Astrocyte of the spinal cord (primary cell): Measurements from ENCODE around the gene AGPAT1.

Experiments used
- DNase-seq: peaks from one replicate; pipeline ENCODE4 v3.0.0; 2011; ENCODE audit warnings: low read depth, low spot score
- H3K4me3 ChIP-seq: 2 replicates; pipeline ENCODE4 v1.5.1; 2011; ENCODE audit warnings: low read depth, mild to moderate bottlenecking, low read length, moderate library complexity
- in situ Hi-C: cut with HindIII; loops from 2 replicates; pipeline ENCODE4 v1.10.0; 2017; ENCODE audit warnings: low sequenced_read_pairs
- TF ChIP-seq, protein P1 (sequence below): IDR thresholded peaks from 2 replicates; pipeline ENCODE4 v1.5.1; 2012; ENCODE audit warnings: low read depth, mild to moderate bottlenecking, low read length, inconsistent platforms

AGPAT1 gene

GRCh38 chr6:32156891-32157290 lies 19.0 kb downstream of the AGPAT1 start:
- no peak overlapping the region for H3K4me3 ChIP-seq
- no peak for DNase-seq
- in situ Hi-C loops: no loop called here
- TF ChIP-seq, protein P1, sequence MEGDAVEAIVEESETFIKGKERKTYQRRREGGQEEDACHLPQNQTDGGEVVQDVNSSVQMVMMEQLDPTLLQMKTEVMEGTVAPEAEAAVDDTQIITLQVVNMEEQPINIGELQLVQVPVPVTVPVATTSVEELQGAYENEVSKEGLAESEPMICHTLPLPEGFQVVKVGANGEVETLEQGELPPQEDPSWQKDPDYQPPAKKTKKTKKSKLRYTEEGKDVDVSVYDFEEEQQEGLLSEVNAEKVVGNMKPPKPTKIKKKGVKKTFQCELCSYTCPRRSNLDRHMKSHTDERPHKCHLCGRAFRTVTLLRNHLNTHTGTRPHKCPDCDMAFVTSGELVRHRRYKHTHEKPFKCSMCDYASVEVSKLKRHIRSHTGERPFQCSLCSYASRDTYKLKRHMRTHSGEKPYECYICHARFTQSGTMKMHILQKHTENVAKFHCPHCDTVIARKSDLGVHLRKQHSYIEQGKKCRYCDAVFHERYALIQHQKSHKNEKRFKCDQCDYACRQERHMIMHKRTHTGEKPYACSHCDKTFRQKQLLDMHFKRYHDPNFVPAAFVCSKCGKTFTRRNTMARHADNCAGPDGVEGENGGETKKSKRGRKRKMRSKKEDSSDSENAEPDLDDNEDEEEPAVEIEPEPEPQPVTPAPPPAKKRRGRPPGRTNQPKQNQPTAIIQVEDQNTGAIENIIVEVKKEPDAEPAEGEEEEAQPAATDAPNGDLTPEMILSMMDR: no peak

DNA sequence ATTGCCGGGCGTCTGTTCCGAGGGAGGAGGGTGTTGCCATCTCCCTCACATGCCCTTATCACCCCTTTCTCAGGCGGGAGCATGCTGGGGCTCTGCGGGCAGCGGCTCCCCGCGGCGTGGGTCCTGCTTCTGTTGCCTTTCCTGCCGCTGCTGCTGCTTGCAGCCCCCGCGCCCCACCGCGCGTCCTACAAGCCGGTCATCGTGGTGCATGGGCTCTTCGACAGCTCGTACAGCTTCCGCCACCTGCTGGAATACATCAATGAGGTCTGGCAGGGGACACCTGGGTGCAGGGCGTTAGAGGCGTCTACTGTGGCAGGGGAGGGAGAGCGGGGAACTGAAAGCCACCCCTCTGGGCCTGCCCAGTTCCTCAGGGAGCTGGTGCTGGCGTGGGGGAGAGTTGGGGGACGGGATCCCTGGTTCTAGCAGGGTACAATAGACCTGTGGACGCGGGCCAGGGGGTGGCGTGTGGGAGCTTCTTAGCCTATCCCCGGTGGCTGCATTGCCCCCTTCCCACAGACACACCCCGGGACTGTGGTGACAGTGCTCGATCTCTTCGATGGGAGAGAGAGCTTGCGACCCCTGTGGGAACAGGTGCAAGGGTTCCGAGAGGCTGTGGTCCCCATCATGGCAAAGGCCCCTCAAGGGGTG lies 21.2 kb downstream of the AGPAT1 start:
- H3K4me3 ChIP-seq: peak overlapping the region; percentile 82
- in situ Hi-C loops: no loop called here
- DNase-seq: peak; percentile 64
- TF ChIP-seq, protein P1: peak; percentile 64

- TF ChIP-seq, protein P1: peak; percentile 27
- H3K4me3 ChIP-seq: peak within 1 kb of the TSS; percentile 82
- in situ Hi-C loops: no loop called here
- peak; percentile 94 for DNase-seq
These were observed 22.0 kb downstream of the AGPAT1 start, which contains the start of gene PPT2 for GRCh38 chr6:32153564-32154513. Gene PPT2 (plus strand): TSS chr6:32154141. CDS start chr6:32154595, 454 bp downstream.

- TF ChIP-seq, protein P1: no peak
- in situ Hi-C loops: no loop called here
- DNase-seq: peak; percentile 25
- H3K4me3 ChIP-seq: peak overlapping the region; percentile 82
These were observed 22.9 kb downstream of the AGPAT1 start for GRCh38 chr6:32152769-32153563.

DNA sequence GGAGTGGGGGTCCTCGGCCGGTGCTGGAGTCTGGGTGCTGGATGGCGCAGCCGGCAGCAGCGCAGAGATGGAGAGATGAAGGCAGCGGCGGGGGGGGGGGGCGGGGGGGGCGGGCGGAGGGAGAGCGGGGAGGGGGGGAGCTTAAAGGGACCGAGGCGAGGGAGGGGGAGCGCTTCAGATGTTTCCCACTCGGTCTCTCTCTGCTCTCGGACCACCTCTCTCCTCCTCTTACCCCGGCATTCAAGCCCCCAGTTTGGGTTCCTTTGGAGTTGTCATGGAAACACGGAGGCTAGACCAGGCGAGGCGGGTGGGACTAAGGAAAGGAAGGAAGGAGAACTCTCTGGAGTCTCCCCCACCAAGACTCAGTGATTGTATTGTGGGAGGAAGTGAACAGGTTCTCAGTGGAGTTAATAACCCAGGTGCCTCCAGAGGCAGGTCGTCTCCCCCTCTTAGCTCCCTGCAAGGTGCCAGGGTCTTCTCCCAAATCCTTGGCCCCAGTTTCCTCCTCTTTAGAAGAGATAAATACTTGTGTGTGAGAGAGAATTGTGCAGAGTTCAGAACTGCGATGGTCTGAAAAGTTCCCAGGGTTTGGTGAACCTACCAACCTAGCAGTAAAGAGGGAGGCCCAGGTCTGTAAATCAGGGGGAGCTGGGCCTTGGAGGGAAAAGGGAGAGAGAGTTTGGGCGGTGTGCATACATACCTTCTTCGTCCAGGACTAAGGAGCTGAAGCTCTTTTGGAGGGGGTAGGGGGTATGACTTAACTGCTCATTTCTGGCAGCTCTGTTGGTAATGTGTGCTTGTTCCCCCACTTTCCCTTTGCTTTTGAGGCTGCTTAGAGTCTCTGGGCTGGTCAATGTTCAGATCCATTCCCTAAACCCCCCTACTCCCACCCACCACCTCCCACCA lies 23.8 kb downstream of the AGPAT1 start, which contains the start of gene PRRT1:
PRRT1 (minus strand) TSS at position 77 of the 906 bp plus-strand sequence. CDS start 112 bp downstream, outside the sequence.
- in situ Hi-C loops: no loop called here
- TF ChIP-seq, protein P1: no peak
- peak within 1 kb of the TSS; percentile 82 for H3K4me3 ChIP-seq
- no peak for DNase-seq
